ENCODE data around the gene BICRA.

BICRA gene

DNA sequence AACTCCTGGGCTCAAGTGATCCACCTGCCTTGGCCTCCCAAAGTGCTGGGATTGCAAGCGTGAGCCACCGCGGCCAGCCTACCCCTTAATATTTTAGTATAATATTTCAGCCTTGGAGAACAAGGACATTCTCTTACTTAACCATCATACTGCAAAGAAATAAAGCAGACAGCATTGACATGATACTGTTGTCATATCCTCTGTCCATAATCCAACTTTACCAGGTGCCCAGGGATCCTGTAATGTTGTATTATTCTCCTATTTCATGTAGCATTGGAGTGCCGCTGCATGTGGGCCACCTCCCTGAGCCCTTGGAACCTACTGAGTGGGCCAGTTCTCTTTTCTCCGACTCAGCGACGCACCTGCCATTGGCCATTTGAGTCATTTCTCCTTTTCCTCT is 82.8 kb downstream of the BICRA start:
- no peak overlapping the region for H3K4me3 ChIP-seq (replicated peaks; ENCODE audit: low read depth, low read length)
- DNase-seq (ENCODE audit: low read depth), result no peak
- no peak for TF ChIP-seq CTCF (IDR thresholded peaks at IDR 0.05; ENCODE audit: low read length, missing control alignments)

- H3K4me3 ChIP-seq (replicated peaks; ENCODE audit: low read depth, low read length), result no peak overlapping the region
- no peak for TF ChIP-seq CTCF (IDR thresholded peaks at IDR 0.05; ENCODE audit: low read length, missing control alignments)
- no peak for DNase-seq (ENCODE audit: low read depth)
Observed at GRCh38 chr19:47693489-47693888, 84.6 kb downstream of the BICRA start.

DNA sequence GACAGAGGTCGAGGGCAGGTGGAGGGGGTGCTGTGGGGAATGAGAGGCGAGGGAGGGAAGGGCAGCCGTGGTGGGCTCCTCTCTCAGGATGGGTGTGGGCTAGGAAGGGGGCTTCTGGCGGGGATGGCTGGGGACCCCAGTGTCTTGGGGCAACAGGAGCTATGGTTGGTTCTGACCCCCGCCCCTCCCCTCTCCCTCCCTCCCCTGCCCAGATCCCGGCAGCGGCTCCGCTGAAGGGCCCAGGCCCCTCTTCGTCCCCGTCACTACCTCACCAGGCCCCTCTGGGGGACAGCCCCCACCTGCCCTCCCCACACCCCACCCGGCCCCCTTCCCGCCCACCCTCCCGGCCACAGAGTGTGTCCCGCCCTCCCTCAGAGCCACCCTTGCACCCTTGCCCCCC is 85.0 kb downstream of the BICRA start:
- TF ChIP-seq CTCF (IDR thresholded peaks at IDR 0.05; ENCODE audit: low read length, missing control alignments), result no peak
- DNase-seq (ENCODE audit: low read depth), result no peak
- H3K4me3 ChIP-seq (replicated peaks; ENCODE audit: low read depth, low read length), result no peak overlapping the region

DNA sequence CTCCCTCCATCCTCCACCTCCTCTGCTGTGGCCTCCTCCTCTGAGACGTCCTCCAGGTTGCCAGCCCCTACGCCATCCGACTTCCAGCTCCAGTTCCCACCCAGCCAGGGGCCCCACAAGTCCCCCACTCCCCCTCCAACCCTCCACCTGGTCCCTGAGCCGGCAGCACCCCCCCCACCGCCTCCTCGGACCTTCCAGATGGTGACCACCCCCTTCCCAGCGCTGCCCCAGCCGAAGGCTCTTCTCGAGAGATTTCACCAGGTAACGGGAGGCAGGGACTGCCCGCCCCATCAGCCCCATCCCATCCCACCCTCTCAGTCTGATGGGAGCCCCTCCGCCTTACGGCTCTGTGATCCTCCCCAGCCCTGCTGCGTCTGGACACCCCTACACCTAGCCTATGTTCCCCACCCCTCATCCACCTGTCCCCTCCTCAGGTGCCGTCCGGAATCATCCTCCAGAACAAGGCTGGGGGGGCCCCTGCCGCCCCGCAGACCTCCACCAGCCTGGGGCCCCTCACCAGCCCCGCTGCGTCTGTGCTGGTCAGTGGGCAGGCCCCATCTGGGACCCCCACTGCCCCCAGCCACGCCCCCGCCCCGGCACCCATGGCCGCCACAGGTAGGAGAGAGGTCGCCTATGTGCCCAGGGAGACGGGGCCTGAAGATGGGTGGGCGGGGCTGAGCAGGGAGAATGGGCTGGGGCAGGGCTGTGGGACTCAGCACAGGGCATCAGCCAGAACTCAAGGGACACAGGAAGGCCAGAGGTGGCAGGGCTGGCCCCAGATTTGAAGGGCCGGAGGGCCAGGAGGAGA is 85.7 kb downstream of the BICRA start:
- no peak overlapping the region for H3K4me3 ChIP-seq (replicated peaks; ENCODE audit: low read depth, low read length)
- no peak for TF ChIP-seq CTCF (IDR thresholded peaks at IDR 0.05; ENCODE audit: low read length, missing control alignments)
- no peak for DNase-seq (ENCODE audit: low read depth)

- DNase-seq (ENCODE audit: low read depth), result no peak
- TF ChIP-seq CTCF (IDR thresholded peaks at IDR 0.05; ENCODE audit: low read length, missing control alignments), result no peak
- no peak overlapping the region for H3K4me3 ChIP-seq (replicated peaks; ENCODE audit: low read depth, low read length)
Observed at GRCh38 chr19:47695533-47696262, 86.8 kb downstream of the BICRA start.

DNA sequence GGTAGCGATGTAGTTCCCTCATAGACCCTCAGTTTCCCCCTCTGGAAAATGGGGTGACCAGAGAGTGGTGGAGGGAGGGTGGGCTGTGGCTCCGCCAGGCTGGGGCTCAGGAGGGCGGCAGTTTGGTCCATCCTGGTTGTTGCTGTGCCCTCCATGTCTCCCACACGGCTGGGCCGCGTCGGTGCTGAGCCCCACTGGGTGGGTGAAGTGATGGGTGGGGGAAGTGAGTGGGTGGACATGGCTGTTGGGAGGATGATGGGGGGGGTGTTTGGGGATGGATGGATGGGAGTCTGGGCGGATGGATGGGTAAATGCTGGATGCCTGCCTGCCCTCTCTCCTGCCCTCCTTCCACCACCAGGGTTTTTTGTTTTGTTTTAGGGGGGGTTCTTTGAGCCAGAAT is 87.7 kb downstream of the BICRA start:
- H3K4me3 ChIP-seq (replicated peaks; ENCODE audit: low read depth, low read length), result no peak overlapping the region
- TF ChIP-seq CTCF (IDR thresholded peaks at IDR 0.05; ENCODE audit: low read length, missing control alignments), result no peak
- no peak for DNase-seq (ENCODE audit: low read depth)
